Ishikawa (cell line): ENCODE measurements around the gene UNC5C.

Experiments used
- CEBPB ChIP-seq: IDR thresholded peaks from 2 replicates; pipeline ENCODE4 v1.6.1; 2012
- CREB1 ChIP-seq: IDR thresholded peaks from 2 replicates; pipeline ENCODE4 v1.6.1; 2012; ENCODE audit warnings: low read depth
- EGR1 ChIP-seq: IDR thresholded peaks from 2 replicates; pipeline ENCODE4 v1.6.1; 2012
- EP300 ChIP-seq: IDR thresholded peaks from 2 replicates; pipeline ENCODE4 v1.6.1; 2012; ENCODE audit warnings: borderline replicate concordance
- FOXM1 ChIP-seq: IDR thresholded peaks from 2 replicates; pipeline ENCODE4 v1.6.1; 2012; ENCODE audit warnings: low read depth, borderline replicate concordance
- NFIC ChIP-seq: IDR thresholded peaks from 2 replicates; pipeline ENCODE4 v1.6.1; 2012
- RAD21 ChIP-seq: IDR thresholded peaks from 2 replicates; pipeline ENCODE4 v1.6.1; 2012; ENCODE audit warnings: low read depth
- TAF1 ChIP-seq: IDR thresholded peaks from 2 replicates; pipeline ENCODE4 v1.6.1; 2012; ENCODE audit warnings: low read depth, mild to moderate bottlenecking
- TCF12 ChIP-seq: IDR thresholded peaks from 2 replicates; pipeline ENCODE4 v1.6.1; 2012; ENCODE audit warnings: low read depth
- TEAD4 ChIP-seq: IDR thresholded peaks from 2 replicates; pipeline ENCODE4 v1.6.1; 2012
- YY1 ChIP-seq: IDR thresholded peaks from 2 replicates; pipeline ENCODE4 v1.6.1; 2012; ENCODE audit warnings: low read depth
- ZBTB7A ChIP-seq: IDR thresholded peaks from 2 replicates; pipeline ENCODE4 v1.6.1; 2012; ENCODE audit warnings: low read depth
- TF ChIP-seq, protein P1 (sequence below): IDR thresholded peaks from 2 replicates; pipeline ENCODE4 v1.6.1; 2012
- TF ChIP-seq, protein P2 (sequence below): IDR thresholded peaks from 2 replicates; pipeline ENCODE4 v1.6.1; 2012
- TF ChIP-seq, protein P3 (sequence below): IDR thresholded peaks from 2 replicates; pipeline ENCODE4 v1.6.1; 2012; ENCODE audit warnings: low read depth, mild to moderate bottlenecking

UNC5C gene

DNA sequence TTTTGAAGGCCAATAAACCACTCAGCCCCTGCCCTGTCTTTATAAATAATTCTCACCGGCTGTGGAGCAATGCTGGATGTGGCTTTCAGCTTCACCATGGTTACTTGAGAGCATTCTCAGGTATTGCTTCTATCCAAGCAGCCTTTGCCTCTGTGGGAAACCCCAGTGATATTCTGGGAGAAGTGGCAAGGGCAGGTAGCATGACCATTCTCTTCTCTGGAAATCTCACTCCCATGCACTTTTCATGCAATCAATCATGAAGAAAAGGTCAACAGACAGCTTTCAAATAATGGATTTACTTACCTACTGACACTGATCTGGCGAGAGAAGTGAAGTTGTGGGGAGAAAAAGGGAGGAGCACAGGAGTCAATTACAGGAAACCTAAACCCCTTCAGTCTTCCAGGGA, 49.5 kb downstream of the UNC5C start:
- TF ChIP-seq TAF1 (no peak), EGR1 (no peak), TCF12 (no peak), CREB1 (no peak), TEAD4 (no peak), ZBTB7A (no peak), YY1 (no peak), EP300 (no peak), NFIC (no peak)
- TF ChIP-seq, protein P1, sequence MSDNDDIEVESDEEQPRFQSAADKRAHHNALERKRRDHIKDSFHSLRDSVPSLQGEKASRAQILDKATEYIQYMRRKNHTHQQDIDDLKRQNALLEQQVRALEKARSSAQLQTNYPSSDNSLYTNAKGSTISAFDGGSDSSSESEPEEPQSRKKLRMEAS, result no peak
- TF ChIP-seq, protein P2, sequence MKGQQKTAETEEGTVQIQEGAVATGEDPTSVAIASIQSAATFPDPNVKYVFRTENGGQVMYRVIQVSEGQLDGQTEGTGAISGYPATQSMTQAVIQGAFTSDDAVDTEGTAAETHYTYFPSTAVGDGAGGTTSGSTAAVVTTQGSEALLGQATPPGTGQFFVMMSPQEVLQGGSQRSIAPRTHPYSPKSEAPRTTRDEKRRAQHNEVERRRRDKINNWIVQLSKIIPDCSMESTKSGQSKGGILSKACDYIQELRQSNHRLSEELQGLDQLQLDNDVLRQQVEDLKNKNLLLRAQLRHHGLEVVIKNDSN, result no peak
- TF ChIP-seq, protein P3, sequence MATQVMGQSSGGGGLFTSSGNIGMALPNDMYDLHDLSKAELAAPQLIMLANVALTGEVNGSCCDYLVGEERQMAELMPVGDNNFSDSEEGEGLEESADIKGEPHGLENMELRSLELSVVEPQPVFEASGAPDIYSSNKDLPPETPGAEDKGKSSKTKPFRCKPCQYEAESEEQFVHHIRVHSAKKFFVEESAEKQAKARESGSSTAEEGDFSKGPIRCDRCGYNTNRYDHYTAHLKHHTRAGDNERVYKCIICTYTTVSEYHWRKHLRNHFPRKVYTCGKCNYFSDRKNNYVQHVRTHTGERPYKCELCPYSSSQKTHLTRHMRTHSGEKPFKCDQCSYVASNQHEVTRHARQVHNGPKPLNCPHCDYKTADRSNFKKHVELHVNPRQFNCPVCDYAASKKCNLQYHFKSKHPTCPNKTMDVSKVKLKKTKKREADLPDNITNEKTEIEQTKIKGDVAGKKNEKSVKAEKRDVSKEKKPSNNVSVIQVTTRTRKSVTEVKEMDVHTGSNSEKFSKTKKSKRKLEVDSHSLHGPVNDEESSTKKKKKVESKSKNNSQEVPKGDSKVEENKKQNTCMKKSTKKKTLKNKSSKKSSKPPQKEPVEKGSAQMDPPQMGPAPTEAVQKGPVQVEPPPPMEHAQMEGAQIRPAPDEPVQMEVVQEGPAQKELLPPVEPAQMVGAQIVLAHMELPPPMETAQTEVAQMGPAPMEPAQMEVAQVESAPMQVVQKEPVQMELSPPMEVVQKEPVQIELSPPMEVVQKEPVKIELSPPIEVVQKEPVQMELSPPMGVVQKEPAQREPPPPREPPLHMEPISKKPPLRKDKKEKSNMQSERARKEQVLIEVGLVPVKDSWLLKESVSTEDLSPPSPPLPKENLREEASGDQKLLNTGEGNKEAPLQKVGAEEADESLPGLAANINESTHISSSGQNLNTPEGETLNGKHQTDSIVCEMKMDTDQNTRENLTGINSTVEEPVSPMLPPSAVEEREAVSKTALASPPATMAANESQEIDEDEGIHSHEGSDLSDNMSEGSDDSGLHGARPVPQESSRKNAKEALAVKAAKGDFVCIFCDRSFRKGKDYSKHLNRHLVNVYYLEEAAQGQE, result no peak

DNA sequence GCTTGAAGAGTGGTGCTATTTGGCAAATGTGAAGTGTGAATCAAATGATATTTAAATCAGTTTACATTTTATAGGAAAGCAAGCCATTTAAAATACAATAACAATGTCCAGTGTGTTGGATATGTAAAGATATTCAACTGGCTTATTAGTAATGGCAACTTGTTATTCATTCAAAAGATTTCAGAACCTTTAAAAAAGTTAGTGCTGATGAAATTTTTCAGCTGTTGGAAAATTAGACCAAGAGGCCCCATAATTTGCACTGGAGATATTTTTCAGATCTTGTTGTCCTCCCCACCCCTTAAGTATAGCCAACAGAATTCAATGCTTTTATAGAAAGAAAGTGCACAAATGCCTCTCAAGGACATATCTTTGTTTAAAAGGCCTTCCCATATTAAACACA, 54.6 kb downstream of the UNC5C start:
- TF ChIP-seq ZBTB7A, result no peak
- no peak for TF ChIP-seq EGR1
- TF ChIP-seq, protein P2, result no peak
- TF ChIP-seq TAF1, result no peak
- no peak for TF ChIP-seq CREB1
- no peak for TF ChIP-seq TCF12
- TF ChIP-seq, protein P1, result no peak
- TF ChIP-seq YY1, result no peak
- TF ChIP-seq FOXM1, result no peak
- TF ChIP-seq, protein P3, result no peak
- TF ChIP-seq RAD21, result no peak
- no peak for TF ChIP-seq TEAD4
- no peak for TF ChIP-seq EP300
- no peak for TF ChIP-seq NFIC
- no peak for TF ChIP-seq CEBPB

DNA sequence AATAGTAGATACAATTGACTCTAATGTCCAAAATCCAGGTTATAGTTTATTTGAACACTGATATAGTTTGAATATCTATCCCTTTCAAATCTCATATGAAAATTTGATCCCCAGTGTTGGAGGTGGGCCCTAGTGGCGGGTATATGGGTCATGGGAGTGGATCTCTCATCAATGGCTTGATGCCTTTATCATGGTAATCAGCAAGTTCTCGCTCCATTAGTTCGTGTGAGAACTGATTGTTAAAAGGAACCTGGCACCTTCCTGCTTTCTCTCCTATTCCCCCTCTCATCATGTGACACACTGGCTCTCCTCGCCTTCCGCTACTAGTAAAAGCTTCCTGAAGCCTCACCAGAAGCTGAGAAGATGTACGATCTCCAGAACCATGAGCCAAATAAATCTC, 70.1 kb downstream of the UNC5C start:
- TF ChIP-seq YY1 (no peak), TAF1 (no peak), TCF12 (no peak), CEBPB (no peak), CREB1 (no peak), TEAD4 (no peak), FOXM1 (no peak), NFIC (no peak), EP300 (no peak), RAD21 (no peak), ZBTB7A (no peak), EGR1 (no peak)
- TF ChIP-seq, protein P3, result no peak
- TF ChIP-seq, protein P2, result no peak
- TF ChIP-seq, protein P1, result no peak

DNA sequence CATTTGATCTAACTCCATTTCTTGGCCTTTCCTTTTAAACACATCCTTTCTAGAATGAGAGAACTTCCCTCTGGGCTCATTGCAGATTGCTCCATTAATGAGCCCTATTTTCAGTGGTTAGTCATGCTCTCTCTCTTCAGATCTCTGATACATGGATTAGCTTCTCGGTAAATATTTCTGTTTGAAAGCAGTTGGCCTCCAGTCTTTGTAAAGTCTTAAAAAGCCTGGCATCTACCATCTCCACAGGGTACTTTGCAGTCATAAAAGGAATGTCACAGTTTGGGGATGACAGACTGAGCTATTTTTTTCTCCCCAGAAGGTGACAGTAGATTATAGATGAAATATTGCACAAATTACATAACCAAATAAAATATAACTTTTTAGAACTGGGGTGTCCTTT, 72.7 kb downstream of the UNC5C start:
- TF ChIP-seq, protein P1, result no peak
- TF ChIP-seq YY1 (no peak), TAF1 (no peak)
- TF ChIP-seq, protein P3, result no peak
